ENCODE data around the gene PSKH1.
A peak's percentile ranks its signal among the peaks of the same experiment; 100 is the strongest.

DNA sequence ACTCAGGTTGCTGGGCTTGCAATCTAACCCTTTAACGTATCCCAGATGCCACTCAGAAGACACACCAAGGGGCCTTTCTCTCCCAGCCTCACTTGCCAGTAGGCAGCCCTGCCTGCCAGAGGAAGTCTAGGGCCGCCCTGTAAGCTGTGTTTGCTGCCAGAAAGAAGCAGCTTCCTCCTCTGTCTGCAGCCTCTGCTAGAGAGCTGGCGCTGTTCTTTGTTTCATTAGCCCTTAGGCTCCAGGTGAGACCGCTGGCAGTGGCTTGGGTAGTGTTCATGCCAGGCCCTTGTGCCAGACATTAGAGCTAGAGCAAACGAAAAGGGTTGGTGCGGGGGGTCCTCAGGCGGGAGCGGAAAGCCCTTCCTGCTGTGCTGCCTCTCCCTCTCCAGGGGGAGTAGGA, 29.7 kb downstream of the PSKH1 start:
- no peak for TF ChIP-seq EZH2 (IDR thresholded peaks at IDR 0.05; ENCODE audit: low read length)
- TF ChIP-seq, protein P1, sequence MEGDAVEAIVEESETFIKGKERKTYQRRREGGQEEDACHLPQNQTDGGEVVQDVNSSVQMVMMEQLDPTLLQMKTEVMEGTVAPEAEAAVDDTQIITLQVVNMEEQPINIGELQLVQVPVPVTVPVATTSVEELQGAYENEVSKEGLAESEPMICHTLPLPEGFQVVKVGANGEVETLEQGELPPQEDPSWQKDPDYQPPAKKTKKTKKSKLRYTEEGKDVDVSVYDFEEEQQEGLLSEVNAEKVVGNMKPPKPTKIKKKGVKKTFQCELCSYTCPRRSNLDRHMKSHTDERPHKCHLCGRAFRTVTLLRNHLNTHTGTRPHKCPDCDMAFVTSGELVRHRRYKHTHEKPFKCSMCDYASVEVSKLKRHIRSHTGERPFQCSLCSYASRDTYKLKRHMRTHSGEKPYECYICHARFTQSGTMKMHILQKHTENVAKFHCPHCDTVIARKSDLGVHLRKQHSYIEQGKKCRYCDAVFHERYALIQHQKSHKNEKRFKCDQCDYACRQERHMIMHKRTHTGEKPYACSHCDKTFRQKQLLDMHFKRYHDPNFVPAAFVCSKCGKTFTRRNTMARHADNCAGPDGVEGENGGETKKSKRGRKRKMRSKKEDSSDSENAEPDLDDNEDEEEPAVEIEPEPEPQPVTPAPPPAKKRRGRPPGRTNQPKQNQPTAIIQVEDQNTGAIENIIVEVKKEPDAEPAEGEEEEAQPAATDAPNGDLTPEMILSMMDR (optimal IDR thresholded peaks at IDR 0.05 in 1 of 3, IDR thresholded peaks at IDR 0.05 in 1 of 3, conservative IDR thresholded peaks at IDR 0.05 in 1 of 3; ENCODE audit: extremely low read depth in 1 of 3, insufficient read depth in 2 of 3, low read length in 3 of 3): peak in 2 of 3 experiments; percentile 21 to 23

All from keratinocyte (primary cell).